Astrocyte of the cerebellum (primary cell): ENCODE data around the gene ARID5A.

ENCODE experiments used
- DNase-seq: peaks from one replicate; pipeline ENCODE4 v3.0.0-alpha.2; 2011; ENCODE audit warnings: low read depth
- H3K4me3 ChIP-seq: 2 replicates; pipeline ENCODE4 v1.5.1; 2011; ENCODE audit warnings: mild to moderate bottlenecking, low read depth, low read length, moderate library complexity
- CTCF ChIP-seq: IDR thresholded peaks from 2 replicates; pipeline ENCODE4 v1.5.1; 2012; ENCODE audit warnings: low read length, low read depth, moderate library complexity, mild to moderate bottlenecking; ENCODE audit errors: missing control alignments
- in situ Hi-C: cut with HindIII; loops from 2 replicates; pipeline ENCODE4 v1.10.0; 2017; ENCODE audit warnings: low sequenced_read_pairs

ARID5A gene

GRCh38 chr2:96527286-96528005 is 9.1 kb upstream of the ARID5A start:
- TF ChIP-seq CTCF: peak; percentile 46
- peak overlapping the region; percentile 37 for H3K4me3 ChIP-seq
- in situ Hi-C loops: loop anchor here (10.0 to 25.0 kb wide), 2 partner anchors 123 to 240 kb away; no protein-coding TSS in a partner anchor
- no peak for DNase-seq

GRCh38 chr2:96528006-96528699 is 8.4 kb upstream of the ARID5A start:
- in situ Hi-C loops: loop anchor here (10.0 to 25.0 kb wide), 2 partner anchors 123 to 241 kb away; no protein-coding TSS in a partner anchor

GRCh38 chr2:96528700-96529375 is 7.7 kb upstream of the ARID5A start:
- no peak for DNase-seq
- in situ Hi-C loops: loop anchor here (10.0 to 25.0 kb wide), 2 partner anchors 124 to 242 kb away; no protein-coding TSS in a partner anchor
- peak; percentile 5 for TF ChIP-seq CTCF
- H3K4me3 ChIP-seq: no peak overlapping the region

More at GRCh38 chr2:96528006-96528699, 8.4 kb upstream of the ARID5A start:
- TF ChIP-seq CTCF: no peak
- no peak overlapping the region for H3K4me3 ChIP-seq
- no peak for DNase-seq

- no peak for DNase-seq
- in situ Hi-C loops: loop anchor here (10.0 to 25.0 kb wide), 2 partner anchors 125 to 242 kb away; no protein-coding TSS in a partner anchor
Measured at GRCh38 chr2:96529376-96530143, 7.0 kb upstream of the ARID5A start.

GRCh38 chr2:96530144-96530430 is 6.5 kb upstream of the ARID5A start:
- in situ Hi-C loops: loop anchor here (25.0 kb wide), 1 partner anchor 243 kb away; no protein-coding TSS in a partner anchor
- no peak for DNase-seq
- H3K4me3 ChIP-seq: no peak overlapping the region
- no peak for TF ChIP-seq CTCF

More at GRCh38 chr2:96529376-96530143, 7.0 kb upstream of the ARID5A start:
- H3K4me3 ChIP-seq: no peak overlapping the region
- TF ChIP-seq CTCF: no peak
